GM06990 (cell line): ENCODE results near the gene COQ3.
A peak's percentile ranks its signal among the peaks of the same experiment; 100 is the strongest.

Experiments
- DNase-seq: peaks from one replicate; pipeline ENCODE4 v3.0.0-alpha.2; 2011; ENCODE audit not compliant: insufficient read length; ENCODE audit errors: extremely low read depth
- H3K27me3 ChIP-seq: replicated peaks from 2 replicates; pipeline ENCODE4 v1.6.0; 2011; ENCODE audit warnings: low read length; ENCODE audit not compliant: control insufficient read depth, insufficient read depth
- H3K36me3 ChIP-seq: 2 replicates; pipeline ENCODE4 v1.5.1; 2011; ENCODE audit warnings: low read length; ENCODE audit not compliant: control insufficient read depth, insufficient read depth
- H3K4me3 ChIP-seq: replicated peaks from 2 replicates; pipeline ENCODE4 v1.5.1; 2011; ENCODE audit warnings: low read depth, mild to moderate bottlenecking, control low read depth, low read length
- TF ChIP-seq, protein P1 (sequence below): IDR thresholded peaks from 2 replicates; pipeline ENCODE4 v1.5.1; 2011; ENCODE audit warnings: low read length, control low read depth, mild to moderate bottlenecking, inconsistent platforms; ENCODE audit not compliant: insufficient read depth, poor library complexity, severe bottlenecking

The COQ3 gene

DNA sequence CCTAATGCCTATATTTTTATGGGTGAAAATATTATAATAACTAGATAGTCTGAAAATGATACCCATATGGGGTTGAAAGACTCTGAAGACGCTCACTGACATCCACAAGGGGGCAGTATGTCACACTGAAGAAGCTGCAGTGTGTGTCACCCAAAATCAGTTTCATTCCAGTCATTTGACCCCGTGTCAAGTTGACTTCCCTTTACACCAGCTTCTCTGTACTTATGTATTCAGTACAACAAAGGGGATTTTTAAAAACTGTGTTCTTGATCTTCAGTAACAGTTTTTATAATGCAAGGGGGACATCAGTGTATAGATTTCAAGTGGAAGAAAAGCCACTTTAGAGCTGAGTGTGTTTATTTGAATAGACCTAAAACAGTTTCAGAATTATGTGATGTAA lies 63.8 kb downstream of the COQ3 start:
- Histone ChIP-seq H3K4me3 (no peak overlapping the region), H3K36me3 (no peaks in the 10 kb centered on the region), H3K27me3 (no peaks in the 10 kb centered on the region)
- peak; percentile 48 for DNase-seq
- TF ChIP-seq, protein P1, sequence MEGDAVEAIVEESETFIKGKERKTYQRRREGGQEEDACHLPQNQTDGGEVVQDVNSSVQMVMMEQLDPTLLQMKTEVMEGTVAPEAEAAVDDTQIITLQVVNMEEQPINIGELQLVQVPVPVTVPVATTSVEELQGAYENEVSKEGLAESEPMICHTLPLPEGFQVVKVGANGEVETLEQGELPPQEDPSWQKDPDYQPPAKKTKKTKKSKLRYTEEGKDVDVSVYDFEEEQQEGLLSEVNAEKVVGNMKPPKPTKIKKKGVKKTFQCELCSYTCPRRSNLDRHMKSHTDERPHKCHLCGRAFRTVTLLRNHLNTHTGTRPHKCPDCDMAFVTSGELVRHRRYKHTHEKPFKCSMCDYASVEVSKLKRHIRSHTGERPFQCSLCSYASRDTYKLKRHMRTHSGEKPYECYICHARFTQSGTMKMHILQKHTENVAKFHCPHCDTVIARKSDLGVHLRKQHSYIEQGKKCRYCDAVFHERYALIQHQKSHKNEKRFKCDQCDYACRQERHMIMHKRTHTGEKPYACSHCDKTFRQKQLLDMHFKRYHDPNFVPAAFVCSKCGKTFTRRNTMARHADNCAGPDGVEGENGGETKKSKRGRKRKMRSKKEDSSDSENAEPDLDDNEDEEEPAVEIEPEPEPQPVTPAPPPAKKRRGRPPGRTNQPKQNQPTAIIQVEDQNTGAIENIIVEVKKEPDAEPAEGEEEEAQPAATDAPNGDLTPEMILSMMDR, result peak; percentile 72

DNA sequence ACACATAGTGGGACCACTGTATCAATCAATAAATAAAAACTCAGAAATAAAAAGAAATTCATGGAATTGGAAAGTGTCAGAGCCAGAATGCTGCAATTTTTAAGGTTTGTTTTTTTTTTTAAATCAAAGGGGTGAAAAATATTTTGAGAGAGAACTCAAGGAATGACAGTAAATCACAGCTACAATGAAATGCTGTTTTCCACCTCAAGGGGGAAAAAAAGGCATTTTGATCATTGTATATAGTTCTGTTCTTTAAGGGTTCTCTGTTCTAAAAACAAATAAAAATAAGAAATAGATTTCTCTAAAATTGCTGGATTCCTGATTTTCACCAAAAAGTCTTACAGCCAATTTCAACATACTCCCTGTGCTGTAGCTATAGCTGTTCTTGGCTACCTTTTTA lies 69.0 kb downstream of the COQ3 start:
- Histone ChIP-seq H3K4me3 (no peak overlapping the region), H3K27me3 (no peaks in the 10 kb centered on the region; the same call in 1 of the 2 replicates), H3K36me3 (no peaks in the 10 kb centered on the region)
- TF ChIP-seq, protein P1, result no peak
- no peak for DNase-seq
